ENCODE results near the gene SALL3.

SALL3 gene

DNA sequence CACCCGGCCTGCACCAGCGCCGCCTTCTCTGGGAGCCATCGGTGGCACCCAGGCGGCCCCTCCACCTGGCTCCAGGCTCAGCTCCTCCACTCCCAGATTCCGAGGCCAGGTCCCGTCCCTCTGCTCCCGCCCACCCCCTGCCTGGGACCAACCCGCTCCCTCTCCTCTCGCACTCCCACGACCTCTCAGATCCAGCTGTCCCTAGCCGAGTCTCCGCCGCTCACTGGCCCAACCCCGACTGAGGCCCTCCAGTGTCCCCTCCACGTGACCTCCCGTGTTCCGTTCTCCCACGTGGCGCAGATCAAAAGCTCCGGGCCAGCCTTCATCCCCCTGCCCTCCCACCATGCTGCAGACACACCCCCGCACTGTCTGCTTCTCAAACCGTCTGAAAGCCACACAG is 14.4 kb upstream of the SALL3 start:
- DNase-seq (ENCODE audit: low read depth in 2 of 3, low spot score in 1 of 3) = no peak

DNA sequence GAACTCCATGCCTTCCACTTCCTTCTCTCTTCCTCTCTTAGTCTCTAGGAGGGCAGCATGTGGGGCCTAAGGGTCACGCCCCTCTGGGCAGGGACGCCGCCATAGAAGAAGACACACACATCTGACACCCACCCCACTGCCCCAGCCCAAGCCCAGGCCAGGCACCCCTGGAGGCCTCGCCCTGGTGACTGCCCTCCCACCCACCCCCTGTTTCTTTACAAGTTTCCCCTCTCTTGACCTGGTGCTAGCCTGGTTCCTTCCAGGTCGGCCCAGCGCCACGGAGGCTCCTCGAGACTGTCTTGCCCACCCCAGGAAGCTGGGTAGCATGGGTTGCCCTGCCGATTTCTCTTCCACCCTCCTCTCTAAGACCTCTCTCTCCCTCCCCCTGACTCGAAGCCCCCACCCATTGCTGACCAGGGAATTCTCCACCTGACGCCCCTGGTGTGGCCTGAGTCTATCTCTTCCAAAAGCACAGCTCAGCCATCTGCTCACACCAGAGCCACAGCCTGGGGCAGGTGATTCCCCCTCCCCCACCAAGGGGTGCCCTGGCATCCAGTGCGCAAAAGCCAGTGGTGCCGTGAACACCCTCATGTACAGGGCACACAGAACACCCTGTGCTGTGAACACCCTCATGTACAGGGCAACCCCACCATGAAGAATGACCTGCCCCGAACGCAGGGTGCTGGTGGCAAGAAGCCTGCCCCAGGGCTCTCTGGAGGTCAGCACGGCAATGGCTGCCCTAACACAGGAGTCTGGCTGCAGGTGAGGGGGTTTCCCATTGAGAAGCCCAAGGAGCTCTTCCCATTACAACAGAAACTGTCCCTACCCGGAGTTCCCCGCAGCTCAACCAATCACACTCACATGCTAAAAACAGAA is 13.5 kb upstream of the SALL3 start:
- no peak for DNase-seq (ENCODE audit: low read depth in 2 of 3, low spot score in 1 of 3)

DNA sequence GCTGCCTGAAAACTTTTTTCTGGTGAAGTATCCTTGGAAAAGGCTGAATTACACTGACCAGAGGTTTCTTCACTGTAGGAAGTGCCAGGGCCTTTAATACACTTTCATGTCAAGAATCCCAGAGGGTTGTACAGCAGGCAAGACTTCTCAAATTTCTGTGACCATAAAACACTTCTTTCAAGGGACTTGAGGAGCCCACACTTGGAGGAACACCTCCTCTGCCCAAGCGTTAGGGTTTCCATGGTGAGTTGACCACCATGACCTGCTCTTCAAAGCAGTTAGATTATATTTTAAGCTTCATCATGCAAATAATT is 12.9 kb upstream of the SALL3 start:
- no peak for DNase-seq (ENCODE audit: low read depth in 2 of 3, low spot score in 1 of 3)

DNA sequence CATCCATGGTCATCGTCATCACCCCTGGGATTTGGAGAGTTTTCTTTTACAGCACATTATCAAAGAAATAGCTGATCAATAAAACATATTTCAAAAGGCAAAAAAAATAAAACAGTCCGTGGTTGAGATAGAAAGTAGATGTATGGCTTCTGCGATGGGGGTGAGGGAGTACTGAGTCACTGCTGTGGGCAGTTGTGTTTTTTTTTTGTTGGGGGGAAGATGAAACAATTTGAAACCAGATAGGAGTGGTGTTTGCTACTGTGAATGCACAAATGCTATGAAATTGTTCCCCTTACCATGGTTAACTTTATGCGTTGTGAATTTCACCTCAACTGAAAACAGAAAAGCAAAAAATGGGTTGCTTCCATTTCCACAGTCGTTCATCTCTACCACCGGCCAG is 11.9 kb upstream of the SALL3 start:
- no peak for DNase-seq (ENCODE audit: low read depth in 2 of 3, low spot score in 1 of 3)

DNA sequence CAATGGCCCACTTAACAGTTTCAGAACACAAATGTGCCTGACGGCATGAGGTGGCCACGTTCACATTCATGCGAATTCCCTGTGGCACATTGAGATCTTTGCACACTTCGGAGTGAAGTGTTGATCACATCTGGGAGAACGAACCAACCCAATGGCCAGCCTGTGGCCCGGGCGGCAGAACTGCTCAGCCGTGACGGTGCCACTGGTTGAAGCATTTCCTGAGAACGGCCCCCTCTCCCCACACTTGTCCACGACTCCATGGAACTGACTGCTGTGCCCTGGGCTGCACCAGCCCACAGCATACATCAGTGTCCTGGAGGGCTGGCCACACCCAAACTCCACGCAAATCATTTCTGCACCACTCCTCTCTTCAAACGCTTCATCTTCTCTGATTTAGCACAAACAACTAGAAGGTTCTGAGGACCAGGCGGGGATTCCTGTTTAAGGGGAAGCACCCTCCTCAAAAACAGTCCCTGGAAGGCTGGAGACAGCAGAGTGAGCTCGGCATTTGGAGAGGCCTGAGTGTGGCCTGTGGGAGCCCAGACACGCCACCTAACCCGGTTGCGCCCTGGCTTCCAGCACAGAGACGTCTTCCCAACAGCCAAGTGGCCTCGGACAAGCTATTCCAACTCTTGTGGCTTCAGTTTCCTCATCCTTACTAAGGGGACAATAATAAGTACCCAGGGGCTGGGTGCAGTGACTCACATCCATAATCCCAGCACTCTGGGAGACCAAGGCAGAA is 9.9 kb upstream of the SALL3 start:
- DNase-seq (ENCODE audit: low read depth in 2 of 3, low spot score in 1 of 3) = no peak

DNA sequence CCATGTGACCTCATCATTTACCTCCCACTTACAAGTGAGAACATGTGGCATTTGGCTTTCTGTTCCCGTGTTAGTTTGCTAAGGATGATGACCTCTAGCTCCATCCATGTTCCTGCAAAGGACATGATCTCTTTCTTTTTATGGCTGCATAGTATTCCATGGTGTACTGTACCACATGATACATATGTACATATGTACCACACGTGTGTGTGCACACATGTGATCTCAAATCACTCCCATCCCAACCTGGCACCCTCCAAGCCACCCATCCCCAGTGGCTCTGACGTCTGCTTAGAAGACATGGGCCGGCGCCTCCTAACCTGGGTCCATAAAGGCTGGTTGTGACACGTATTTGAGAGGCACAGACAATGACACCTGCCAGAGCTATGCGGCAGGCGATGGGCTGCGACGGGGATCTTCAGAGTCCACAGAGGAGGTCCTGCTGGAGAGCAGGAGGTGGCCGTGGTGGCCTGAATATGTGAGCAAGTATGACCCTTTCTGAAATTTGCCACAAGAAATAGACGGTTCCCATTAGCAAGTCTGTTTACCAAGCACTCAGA is 8.8 kb upstream of the SALL3 start:
- no peak for DNase-seq (ENCODE audit: low read depth in 2 of 3, low spot score in 1 of 3)

DNA sequence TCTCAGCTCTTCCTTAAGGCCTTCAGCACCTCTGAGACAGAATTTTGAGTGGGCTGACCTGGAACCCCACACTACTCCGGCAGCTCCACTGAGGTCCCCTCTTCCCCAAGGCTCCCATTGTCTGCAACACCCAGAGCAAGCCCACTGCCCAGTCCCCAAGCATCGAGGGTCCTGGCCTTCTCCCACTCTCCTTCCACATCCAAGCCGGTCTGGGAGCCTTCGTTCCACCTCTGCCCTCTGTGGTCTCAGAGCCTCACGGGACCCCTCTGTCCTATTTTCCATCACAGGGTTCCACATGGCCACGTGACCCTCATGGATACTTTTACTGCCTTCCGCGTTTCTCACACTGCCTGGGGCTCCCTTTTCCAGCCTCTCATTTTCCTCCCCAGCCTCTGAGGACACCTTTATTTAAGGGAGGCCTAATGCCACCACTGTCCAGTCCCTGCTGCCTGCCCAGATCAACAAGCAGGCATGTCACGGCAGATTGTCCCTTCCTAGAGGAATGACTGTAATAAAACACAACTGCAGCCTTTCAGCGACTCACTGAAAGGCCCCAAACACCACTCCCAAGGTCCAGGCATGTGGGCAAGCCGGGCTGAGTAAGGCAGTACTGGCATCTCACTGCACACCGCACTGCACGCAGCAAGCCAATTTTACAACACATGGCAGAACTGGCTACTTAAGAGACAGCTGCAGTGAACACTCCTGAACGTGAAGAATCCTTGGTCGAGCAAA is 7.9 kb upstream of the SALL3 start:
- DNase-seq (ENCODE audit: low read depth in 2 of 3, low spot score in 1 of 3) = no peak

DNA sequence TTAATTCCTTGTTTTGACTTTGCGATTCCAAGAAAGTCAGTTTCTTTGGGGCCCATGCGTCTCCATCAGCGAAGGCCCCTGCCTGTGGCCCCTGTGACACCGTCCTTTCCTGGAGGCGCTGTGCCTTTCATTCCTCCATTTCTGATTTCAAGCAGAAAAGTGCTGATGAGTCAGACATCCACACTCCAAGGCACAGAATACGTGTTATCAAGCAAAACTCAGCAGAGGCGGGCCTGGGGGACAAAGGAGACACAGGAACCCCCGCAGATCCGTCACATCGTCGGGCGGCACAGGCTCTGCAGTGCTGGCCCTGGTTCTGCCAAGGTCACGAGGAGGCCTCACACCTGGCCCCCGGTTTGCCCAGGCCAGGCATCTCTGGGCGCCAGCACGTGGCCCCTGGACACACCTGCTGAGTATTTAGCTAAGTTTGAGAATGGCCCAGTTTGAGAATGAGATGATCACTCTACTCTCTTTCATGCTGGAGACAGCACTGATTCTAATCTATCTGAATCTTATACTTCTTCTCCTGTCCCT is 7.2 kb upstream of the SALL3 start:
- no peak for DNase-seq (ENCODE audit: low read depth in 2 of 3, low spot score in 1 of 3)

DNA sequence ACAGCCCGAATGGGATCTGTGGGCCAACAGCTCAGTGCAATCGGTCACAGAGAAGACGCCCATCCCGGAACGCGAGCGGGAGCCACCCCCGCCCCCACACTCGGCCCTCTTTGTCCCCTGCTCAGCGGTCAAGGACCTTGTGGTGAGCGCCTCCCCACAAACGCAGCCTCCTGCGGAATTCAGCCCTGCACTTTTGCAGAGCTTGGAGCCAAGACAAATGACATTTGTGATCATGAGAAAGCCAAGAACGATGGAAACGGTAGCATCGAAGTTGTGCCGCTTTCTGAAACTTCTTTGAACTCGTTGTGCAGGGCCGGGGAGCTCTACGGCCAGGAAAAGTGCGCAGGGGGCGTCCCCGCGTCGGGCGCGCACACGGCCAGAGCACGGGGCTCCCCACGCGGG is 6.7 kb upstream of the SALL3 start:
- DNase-seq (ENCODE audit: low read depth in 2 of 3, low spot score in 1 of 3) = no peak

DNA sequence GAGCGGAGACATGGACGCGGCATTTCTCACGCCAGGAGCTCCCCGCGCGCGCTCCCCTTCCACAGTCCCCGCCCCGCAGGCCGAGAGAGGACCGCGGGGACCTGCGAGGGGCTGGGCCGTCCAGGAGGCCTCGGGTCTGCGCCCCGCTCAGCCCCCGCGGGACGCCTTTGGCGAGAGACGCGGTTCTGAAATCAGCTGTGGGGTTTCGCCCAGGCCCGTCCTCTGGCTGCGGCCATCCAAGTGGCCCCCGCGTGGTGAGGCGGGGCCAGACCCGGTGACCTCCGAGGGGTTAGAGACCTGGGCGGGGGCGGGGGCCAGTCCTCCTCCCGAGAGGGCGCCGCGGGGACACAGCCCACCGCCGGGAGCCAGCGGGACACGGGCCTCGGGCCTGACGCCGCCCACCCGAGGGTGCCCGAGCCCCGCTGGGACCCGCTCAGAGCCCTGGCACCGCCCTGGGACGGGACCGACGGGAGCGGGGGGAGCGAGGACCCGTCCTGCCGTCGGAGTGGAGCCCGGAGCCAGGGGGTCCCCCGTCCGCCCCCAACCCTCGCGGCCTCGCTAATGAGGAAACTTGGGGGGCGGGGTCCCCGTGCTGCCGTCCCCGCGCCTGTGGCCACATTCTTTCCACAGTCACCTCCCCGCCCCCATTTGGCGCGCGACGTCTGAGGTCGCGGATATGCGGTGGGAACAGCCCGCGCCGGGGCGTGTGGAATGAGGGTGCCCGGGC is 6.1 kb upstream of the SALL3 start:
- no peak for DNase-seq (ENCODE audit: low read depth in 2 of 3, low spot score in 1 of 3)

DNA sequence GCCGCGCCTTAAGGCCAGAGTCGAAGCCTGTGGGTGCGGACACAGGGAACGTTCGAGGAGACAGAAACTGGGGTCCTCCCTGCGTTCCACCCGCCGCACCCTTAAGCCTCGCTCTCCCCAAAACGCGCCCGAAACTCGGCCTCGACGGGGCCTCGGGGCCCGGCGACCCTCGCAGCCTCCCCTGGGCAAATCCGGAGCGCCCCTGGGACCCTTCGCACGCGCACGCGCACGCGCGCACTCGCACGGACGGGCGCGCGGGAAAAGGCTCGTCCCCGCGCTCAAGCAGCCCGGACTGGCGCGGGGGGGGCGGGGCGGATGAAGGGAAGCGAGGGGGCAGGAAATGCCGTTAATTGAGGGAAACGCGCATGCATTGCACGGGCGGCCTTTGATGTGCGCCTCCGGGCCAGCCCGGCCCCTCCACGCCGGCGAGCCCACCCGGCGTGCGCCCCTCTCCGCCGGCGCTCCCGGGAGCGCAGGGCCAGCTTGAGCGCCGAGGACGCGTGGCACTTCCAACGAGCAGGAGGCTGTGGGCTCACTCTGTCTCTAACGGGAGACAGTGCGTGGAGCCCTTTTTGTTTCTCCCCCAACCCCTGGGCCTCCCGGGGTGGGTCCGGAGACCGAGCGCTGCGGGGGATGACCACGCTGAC is 5.4 kb upstream of the SALL3 start:
- DNase-seq (ENCODE audit: low read depth in 2 of 3, low spot score in 1 of 3) = no peak

DNA sequence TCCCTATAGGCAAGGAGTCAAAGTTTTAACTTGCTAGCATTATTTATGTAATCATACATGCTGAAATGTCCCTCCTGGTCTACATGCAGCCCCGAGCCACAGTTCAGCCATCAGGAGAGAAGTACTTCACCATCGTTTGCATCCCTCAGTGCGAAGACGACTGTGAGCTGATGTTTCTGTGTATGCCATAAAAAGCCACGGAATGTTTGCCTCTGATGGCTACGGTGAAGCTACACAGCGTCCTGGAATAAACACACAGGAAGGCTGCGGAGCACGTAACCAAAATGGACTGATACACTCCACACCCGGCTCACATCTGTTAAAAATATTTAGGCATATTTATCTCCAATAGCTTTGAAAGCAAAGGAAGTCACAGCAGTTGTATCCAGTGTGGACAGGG is 4.3 kb upstream of the SALL3 start:
- no peak for DNase-seq (ENCODE audit: low read depth in 2 of 3, low spot score in 1 of 3)

DNA sequence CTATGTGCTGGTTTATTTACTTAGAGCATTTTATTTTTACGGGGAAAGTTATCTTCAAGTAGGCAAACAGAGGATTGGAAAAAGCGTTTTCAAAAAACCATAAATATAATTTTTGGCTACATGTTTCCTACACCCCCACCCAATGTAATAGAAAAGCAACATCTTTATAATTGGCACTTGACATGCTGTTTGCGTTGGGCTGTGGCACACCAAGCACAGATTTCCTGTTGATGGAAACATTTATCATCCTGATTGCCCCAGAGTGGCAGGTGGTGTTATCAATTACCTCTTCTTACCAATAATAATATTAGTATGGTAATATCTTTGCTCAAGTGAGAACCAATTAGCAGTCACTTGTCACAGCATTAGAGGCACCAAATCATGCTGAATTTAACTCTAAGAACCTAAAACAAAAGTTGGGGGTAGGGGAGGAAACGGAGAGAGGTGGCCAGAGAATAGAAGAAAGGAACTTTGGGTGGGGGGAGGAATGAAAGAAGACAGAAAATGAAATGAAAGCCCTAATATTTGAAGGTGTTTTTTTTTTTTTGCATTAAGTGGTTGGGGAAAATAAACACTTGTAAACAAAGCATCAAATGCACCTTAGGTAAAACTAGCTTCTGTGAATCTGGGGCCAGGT is 3.8 kb upstream of the SALL3 start:
- DNase-seq (ENCODE audit: low read depth in 2 of 3, low spot score in 1 of 3) = no peak

DNA sequence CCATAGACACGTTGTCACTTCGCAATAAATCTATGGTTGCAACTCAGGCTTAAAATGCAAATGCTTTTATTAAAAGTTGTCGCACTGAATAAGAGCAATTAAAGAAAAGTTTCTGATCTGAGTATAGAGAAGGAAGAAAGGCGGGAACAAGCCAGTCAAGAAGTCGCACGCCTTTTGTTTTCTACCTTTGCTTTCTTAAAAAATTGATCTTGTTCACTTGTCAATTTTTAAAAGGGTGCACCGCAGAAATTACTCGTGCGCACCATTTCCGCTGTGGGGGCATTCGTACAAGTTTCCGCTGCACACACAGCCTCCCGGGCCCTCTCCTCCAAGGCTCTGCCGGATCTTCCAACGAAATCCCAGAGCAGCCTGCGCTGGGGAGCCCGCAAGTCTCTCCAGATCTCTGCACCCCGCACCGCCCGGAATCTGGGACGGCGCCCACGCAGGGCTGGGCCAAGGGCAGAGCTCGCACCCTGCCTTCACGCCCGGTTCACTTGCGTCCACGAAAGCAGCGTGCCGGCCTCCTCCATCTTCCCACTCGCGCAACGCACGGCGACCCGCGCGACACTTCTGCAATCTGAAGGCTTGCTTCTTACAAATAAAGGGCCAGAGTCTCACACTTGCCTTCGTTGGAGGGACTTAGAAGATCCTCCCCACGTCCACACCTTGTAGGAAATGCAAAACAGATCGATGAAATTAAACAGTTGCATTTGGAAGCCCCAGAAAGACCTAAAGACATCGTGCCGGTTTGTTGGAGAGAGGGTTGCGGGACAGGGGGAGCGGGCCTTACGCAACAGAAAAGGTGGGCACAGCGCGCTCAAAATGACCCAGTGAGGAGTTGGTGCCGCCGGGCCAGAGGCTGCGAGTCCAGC is 2.6 kb upstream of the SALL3 start:
- DNase-seq (ENCODE audit: low read depth in 2 of 3, low spot score in 1 of 3) = no peak

DNA sequence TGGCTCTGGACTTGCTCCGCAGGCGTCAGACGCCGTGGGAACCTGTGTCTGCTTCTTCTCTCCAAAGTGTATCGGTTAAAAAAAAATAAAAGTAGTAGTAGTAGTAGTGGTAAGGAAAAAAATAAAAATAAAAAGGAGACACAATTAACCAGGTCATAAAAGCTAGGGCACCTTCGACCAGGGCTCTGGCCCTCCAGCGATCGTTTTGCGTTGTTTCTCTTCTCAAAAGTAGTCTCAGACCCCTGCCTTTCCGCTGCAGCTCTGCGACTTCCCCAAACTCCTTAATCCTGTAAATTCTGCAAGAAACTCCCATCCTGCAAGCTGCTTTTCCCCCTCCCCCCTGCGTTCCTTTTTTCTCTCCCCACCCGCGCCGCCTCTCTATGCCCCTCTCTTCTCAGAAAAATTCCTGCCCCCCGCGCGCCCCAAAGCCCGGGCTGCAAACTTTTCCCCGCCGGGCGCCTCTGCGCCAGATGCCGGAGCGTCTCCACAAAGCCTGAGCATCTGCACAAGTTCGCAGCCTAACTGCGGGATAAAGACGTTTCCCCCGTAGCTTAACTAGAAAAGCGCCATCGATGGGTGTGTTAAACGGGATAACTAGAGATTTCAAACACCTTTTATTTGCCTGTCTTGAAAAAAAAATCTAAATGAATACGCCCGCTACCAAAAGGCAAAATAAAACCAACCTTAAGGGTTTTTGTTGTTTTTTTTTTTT is 1.8 kb upstream of the SALL3 start:
- DNase-seq (ENCODE audit: low read depth in 2 of 3, low spot score in 1 of 3) = no peak

DNA sequence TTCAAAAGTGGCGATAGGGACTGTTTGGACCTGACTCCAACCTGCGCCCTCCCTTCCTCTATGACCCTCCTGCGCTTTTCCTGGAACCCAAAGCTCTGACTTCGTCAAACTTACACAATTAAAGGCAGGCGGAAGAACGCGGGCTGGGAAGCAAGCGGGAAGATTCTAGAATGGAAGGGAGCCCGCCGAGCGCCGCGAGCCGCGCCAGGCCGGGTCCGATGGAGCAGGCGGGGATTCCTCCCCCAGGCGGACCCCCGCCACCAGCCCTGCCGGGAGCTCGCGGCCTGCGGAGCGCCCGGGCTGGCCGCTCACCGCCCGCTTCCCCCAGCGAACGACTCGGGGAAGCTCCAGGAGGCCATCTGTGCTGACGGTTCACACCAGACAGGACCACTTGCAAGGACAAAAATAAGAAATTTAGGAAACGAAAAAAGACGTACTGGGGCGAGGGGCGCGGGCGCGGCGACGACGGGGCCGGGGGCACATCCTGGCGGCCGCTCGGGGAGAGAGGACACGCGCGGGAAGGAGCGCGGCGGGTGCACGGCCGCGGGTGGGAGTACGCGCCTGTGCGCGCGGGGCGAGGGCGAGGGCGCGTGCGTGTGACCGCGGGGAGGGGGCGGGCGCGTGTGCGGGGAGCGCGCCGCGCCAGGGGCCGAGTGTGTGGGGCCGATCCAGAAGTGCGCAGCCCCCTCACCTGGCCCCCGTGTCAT is 1.1 kb upstream of the SALL3 start:
- no peak for DNase-seq (ENCODE audit: low read depth in 2 of 3, low spot score in 1 of 3)

DNA sequence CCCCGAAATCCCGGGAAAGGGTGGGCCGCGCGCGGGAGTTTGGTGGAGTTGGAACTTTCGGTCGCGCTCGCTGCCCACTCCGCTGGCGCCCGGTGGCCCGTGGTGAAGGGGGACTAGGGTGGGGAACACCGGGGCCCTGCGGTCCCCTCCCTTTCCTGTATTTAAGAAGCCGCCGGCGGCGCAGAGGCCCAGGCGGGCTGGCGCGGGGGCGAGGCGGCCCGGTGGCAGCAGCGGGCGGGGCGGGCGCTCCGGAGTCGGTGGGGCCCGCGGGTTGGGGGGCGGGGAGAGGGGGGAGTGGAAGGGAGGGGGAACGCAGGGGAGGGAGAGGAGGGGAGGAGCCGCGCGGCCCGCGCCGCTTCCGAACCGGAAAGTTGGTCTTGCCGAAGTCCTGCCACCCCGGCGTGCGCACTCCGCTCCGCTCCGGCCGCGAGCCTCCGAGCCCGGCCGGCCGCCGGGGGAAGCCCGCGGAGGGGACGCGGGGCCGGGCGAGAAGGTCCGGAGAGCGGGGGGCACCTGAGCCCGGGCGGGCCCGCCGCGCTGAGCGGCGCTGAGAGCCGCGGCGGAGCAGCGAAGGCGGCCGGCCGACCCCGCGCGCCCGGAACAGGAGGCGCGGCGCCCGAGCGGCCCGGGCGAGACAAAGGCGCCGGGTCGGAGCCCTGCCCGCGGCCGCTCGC is 425 bp upstream of the SALL3 start:
- no peak for DNase-seq (ENCODE audit: low read depth in 2 of 3, low spot score in 1 of 3)
